HG03135 (cell line): ENCODE measurements around the gene CNDP2.

Source experiments
- ATAC-seq: cut with Tn5 transposase; IDR thresholded peaks from one replicate; pipeline ENCODE4 v1.9.1; 2021; ENCODE audit warnings: mild to moderate bottlenecking, moderate library complexity; ENCODE audit not compliant: unreplicated experiment

Gene CNDP2

DNA sequence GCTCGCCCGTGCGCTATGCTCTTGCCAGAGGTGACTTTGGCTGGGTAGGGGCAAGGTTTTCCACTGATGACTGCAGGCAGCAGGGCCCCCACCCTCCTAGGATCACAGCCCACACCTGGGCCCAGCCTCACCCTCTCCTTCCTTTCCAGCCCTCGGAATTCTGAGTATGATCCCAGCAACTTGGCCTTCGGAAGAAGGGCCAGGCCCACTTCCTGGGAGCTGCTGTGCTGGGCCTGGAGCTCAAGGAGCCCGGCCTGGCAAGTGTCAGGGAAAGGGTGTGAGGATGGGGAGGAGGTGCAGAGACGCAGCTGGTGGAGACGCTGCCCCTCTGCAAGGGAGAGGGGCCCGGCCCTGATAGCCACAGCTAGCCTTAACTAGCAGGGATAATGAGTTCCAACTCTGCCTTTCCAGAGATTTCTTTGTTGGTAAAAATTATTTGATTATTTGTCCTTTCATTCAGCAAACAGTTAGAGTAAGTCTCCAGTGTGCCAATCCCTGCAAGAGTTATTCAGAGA, 36.4 kb downstream of the CNDP2 start:
- ATAC-seq = no peak

DNA sequence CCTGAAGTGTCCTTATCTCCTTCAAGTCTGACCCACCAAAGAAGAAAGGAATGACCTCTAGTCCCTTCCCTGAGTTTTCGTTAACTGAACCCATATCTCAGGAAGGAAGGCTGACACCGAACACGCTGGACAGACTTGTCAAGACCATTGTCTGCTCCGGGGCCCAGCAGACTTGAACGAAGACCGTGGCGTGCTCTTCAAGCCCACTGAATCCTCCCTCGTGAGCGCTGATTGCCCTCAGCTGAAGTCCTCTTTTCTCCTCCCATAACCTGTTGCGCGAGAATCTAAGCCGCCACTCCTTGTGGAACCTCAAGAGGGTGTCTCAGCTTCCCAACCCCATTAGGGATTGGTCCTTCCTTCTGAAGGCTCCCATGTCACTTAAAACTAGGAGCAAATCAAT, 37.5 kb downstream of the CNDP2 start:
- no peak for ATAC-seq

DNA sequence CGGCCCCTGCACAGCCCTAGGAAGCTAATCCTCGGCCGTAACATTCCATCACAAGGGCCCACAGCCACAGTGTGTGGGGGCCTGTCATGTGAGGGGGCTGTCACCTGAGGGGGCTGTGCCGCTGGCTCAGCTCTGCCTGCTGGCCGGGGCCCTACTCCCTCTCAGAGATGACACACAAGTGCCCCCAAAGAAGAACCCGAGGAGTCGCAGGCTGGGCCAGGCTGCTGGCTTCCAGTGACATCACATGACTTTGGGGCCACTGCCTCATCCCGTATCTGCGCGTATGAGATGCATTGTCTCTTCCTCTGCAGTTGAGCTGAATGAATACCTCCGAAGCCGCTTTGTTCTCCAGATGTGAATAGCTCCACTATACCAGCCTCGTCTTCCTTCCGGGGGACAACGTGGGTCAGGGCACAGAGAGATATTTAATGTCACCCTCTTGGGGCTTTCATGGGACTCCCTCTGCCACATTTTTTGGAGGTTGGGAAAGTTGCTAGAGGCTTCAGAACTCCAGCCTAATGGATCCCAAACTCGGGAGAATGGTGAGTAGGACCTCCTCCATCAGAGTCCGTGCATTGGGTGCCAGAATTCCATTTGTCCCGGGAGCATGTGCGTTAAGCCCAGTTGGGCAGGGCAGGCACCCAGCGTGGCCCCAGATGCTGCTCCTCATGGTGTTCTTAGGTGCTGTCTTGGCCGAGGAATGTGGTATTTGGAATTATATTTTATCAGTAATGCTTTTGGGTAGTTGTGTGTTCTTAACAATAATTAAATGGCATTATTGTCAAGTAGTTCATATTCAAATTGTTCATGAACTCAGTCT, 38.2 kb downstream of the CNDP2 start, which contains the start of gene CNDP1:
Gene CNDP1 (plus strand): TSS at position 351 of the 820 bp plus-strand sequence. CDS start 168 bp downstream, at position 519.
- ATAC-seq = no peak

DNA sequence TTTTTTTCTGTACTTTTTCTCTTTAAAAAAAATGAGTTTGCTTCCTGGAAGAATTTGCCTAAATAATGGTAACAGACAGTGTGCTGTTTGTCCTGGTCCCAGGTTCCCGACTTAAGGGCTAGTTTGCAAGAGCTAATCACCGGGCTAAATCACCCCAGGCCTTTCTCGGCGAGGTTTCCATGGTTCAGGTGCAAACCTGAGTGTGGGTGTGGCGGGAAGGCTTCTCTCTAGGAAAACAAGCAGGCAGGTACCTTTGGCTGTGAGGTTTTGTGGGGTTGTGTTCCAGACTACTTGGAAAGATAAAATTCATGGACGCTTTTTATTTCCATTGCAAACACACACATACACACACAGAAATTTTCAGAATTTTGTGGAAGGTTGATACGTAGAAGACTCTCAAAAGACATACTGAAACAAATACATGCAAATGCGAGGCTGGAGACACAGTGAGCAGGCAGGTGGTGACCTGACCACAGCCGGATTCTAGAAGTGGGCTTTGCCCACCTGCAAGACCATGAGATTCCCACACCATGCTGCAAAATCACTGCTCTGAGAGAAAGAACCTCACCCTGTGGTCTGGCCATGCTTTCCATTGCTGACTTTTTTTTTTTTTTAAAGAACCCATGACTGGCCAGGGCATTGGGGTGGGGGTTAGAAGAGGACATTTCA, 39.0 kb downstream of the CNDP2 start:
- ATAC-seq = no peak

DNA sequence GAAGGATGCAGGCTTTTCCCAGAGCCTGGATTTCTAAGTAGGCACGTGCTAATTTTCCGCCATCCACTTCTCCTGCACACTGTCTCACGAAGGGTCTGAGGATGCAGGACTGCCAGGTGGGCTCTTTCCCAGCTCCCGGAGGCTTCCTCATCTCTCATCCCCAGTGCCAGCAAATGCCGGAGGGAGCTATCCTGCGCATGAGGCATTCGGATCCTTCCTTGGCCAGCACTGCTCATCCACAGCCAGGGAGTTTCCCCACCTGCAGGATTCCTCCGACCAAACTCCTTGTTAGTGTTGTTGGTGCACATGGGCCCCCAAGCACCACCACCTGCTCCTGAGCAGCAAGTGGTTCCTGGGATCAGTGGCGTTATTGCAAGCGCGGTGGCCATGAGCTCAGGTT, 43.1 kb downstream of the CNDP2 start:
- no peak for ATAC-seq

DNA sequence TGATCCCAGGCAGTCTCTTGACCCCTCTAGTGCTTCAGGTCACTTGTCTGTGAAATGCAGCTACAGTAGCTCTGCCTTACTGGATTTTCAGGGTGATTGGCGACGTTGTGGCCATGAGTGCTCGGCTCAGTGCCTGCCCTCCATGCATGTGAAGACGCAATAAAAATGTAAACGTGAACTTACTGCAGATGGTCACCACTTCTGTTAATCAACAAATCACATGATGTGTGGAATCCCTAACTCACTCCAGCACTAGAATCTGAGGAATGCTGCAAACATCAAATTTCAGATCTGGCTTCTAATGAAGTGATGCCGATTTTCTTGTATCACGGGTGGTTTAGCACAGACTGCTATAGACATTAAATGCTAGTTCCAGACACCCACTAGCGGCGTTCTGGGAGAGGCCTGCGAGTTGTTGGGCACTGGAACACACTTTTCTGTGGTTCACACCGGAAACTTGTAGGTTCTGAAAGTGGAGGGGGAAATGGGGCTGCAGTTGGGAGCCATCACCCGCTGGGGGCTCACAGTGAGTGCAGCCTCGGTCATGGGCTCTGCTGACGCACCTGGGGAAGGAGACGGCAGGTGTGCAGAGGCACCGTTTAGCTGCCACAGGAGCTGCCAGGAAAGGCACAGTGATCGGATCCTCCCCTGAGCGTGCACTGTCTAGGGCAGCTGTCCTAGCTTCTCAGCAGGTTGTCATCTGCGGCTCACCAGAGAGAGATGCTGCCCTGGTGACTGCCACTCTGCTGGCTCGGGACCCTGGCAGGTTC, 44.7 kb downstream of the CNDP2 start:
- no peak for ATAC-seq

DNA sequence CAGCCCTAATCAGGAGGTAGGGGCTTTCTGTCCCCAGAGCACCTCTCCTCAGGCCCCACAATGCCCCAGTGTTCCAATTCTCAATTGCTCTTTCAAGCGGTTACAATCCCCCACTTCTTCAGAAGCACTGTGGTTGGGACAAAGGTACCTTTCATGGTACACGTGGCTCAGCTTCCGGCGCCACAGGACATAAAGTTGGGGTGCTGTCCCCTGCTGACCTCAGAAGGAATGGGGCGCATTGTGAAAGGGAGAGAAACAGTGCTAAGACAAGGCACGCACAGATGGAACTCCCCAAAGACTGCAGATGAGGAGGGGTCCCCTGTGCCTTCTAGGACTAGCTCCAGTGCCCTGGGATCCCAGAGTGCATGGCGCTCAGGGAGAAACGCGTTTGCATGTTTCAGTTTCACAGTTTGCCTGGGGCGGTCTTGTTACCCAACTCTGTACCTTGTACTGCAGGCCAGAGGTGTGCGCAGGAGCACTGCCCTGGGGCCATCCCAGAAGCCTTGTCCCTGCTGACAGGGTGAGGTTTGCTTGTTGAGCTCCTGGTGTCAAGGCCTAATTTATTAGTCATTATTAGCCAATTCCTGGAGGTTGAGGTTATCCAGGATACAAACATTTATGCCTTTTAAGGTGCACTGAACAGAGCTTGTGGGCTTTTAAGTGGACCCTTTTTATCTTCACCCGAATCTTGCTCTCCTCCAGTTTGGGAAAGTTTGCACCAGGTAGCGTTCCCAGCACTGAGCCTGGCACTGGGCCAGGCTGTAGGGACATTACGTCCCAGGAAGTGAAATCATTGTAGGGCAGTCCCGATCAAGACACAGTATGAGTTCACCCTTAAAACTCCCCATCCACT, 45.8 kb downstream of the CNDP2 start:
- no peak for ATAC-seq

DNA sequence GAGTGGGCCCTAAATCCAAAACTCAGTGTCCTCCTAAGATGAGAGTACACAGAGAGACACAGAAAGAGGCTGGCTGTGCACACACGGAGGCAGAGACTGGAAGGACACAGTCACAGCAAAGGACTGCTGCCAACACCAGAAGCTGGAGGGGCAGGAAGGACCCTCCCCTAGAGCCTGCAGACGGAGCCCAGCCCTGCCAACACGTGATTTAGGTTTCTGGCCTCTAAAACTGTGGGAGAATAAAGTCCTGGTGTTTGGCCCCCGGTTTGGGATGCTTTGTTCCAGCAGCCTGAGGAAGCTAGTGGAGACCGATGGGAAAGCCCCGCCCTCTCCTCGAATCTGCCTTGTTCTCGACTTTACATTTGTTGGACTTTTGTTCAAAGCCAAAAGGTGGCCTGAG, 48.7 kb downstream of the CNDP2 start:
- ATAC-seq = no peak

DNA sequence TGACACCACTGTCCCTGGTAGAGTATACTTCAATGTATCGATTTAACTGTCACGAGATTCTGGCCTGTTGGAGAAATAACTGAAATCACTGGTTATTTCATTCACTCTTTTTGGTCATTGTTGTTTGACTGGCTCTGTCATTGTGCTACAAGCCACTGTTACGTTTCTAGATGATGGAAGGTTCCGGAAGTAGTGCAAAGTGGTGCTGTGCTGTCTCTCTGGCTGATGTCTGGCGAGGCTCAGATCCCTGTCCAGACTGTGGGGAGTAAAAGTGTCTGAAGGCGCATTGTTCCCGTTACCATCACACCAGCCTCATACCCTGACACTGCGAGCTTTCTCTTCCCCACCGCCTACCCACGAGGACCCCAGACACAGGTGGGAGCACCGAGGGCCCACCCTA, 49.8 kb downstream of the CNDP2 start:
- ATAC-seq = no peak

DNA sequence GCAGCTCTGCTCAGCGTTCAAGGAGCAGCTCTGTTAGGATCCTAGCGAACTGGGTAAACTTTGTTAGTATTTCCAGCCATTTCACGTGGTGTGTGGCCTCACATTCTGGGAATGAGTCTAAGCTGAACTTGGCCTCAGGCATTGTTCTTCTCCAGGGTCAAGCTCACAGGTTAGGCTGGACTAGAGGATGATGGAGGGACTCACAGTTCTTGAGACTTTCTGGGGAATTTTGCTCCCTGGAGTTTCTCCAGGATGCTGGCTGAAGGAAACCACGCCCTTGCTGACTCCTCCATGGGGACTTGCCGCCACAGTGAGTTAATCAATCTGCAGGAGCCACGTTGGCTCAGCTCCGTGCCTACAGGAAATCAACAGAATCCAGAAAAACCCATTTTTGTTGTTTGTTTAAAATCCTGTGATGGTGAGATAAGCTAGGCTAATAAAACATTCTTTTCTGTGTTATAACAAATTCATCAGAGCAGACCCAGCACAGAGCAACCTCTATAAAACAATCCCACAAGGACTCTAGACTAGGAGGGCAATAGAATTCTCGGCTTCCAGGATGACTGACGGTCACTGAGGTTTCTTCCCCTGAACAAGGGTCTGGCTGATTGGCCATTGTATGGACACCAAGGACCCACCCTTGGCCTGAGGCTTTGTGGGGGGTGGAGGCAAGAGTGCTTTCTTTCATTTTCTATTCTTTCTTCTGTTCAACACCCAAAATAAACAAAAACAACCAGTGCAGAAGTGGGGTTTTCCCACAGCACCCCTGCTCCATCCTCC, 50.8 kb downstream of the CNDP2 start:
- no peak for ATAC-seq

DNA sequence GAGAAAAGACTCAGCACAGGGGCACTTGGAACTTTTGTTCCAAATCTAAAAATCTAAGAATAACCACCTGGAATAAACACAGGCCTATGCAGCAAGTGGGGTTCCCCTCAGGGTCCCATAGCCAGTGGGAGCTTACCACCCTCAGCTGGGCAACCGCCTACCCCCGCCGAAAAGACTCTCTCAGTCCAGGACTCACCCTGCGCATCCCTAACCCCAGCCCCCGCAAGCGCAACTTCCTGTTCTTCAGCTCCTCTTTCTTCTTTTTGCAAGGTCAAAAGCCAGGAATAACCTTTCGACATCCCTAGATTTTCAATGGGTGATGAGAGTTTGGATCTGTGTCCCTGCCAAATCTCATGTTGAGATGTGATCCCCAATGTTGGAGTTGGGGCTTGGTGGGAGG, 51.7 kb downstream of the CNDP2 start:
- no peak for ATAC-seq

DNA sequence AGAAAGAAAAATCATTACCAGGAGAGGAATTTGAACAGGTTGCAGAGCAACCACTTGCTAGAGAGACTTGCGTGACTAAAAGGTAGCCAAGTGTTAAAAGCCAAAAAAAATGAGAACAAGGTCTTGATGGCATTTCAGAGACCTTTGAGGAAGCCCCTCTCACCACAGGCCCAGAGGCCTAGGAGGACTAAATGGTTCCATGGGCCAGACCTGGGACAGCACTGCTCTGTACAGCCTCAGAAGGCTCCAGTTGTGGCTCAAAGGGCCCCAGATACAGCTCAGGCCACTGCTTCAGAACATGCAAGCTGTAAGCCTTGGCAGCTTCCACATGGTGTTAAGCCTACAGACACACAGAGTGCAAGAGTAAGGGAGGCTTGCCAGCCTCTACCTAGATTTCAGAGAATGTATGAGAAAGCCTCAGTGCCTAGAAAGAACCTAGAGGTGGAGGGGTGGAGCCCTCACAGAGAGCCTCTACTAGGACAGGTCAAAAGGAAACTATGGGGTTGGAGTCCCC, 53.5 kb downstream of the CNDP2 start:
- ATAC-seq = no peak

DNA sequence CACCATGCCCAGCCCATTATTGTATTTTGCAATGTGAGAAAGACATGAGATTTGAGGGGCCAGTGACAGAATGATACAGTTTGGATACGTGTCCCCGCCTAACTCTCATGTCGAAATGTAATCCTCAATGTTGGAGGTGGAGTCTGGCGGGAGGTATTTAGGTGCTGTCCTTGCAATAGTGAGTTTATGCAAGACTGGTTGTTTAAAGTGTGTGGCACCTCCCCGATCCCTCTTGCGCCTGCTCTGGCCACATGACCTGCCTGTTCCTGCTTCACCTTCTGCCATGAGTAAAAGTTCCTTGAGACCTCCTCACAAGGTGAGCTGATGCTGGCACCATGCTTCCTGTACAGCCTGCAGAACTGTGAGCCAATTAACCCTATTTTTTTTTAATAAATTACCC, 54.7 kb downstream of the CNDP2 start:
- no peak for ATAC-seq

DNA sequence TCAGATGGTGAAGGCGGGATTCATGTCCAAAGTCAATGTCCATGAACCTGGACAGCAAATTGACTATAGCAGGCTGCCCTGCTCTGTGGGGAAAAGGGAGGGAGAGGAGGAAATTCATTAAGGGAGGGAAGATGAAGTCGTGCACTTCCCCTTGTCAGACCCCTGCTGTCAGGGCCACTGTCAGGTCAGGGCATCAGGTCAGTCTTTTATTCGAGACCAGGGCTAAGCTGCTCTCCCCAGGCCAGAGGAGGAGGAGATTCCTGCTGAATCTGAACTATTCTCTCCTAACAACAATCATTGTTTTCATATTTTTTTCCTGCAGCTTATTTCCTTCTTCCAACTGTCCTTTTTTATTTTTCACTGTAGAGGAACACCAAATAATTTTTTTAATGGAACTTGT, 55.3 kb downstream of the CNDP2 start:
- no peak for ATAC-seq

DNA sequence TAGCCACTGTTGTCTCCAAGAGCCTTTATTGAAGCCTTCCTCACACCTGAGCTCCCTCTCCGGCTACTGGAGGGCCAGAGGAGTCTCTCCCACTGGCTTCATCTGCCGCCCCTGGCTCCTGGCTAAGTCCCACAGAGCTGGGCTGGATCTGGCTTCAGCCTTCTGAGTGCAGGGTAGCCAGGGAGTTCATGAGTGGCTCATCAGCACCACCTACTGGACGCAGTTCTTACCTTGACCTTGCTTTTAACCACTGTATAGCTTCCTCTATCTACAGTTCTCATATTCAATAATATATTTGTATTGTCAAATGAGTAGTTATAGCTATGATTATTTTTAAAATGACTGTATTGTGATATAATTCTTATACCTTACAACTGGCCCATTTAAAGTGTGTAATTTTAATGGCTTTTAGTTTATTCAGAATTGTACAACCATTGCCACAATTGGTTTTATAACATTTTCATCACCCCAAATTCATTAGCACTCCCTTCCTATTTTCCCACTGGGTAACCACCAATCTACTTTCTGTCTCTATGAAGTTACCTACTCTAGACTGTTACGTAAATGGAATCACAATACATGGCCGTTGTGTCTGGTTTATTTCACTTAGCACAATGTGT, 55.9 kb downstream of the CNDP2 start:
- peak; percentile 97 for ATAC-seq

DNA sequence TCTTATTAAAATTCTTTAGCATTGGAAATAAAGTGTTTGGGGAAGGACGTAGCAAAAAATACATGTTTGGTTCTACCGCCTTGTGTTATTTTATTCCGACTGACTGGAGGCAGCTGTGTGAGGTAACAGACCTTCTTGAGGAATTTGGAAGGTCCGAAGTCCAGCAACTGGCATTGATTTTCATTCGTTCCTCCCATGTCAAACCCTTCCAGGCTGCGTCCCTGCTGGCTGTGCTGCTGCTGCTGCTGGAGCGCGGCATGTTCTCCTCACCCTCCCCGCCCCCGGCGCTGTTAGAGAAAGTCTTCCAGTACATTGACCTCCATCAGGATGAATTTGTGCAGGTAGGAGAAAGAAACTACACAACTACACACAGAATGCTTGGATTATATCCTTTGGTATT, 60.0 kb downstream of the CNDP2 start:
- ATAC-seq = no peak

DNA sequence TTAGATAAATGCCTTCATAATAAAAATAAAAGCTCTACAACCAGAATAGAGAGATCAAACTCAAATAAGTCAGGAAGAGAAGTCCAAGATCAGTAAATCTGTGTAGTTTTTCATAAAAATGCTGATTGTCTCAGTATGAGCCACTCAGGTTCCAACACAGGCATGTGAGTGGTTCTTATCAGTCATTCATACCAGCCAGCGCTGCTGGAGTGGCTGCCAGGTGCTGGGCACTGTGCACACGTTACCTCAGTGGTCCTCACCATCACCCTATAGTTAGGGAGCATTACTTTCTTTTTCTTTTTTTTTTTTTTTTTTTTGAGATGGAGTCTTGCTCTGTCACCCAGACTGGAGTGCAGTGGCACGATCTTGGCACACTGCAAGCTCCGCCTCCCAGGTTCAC, 61.9 kb downstream of the CNDP2 start:
- ATAC-seq = no peak

DNA sequence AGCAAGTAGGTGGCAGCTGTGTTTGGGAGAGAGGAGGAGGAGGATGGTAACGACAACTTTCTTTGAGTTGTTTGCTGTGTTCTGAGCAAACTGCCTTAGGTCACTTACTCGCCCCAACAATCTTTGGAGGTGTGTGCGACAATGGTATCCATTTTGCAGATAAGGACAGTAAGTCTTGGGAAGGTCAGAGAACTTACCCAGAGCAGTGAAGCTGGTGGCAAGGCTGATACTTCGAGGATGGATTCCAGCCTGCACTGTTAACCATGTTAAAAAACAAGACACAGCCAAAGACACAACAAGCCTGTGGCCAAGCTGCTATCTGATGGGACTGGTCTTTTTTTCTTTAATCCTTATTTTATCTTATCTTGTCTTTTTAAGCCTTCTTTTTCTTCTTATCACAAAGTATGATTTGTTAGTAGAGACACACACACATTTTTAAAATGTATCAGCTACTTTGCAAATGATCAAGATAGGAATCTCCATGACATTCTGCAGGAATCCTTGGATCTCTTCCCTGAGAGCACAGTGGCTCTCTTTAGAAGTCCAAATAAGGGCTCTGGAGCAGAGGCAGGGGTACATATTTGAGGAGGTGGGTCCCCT, 66.1 kb downstream of the CNDP2 start:
- ATAC-seq = no peak

DNA sequence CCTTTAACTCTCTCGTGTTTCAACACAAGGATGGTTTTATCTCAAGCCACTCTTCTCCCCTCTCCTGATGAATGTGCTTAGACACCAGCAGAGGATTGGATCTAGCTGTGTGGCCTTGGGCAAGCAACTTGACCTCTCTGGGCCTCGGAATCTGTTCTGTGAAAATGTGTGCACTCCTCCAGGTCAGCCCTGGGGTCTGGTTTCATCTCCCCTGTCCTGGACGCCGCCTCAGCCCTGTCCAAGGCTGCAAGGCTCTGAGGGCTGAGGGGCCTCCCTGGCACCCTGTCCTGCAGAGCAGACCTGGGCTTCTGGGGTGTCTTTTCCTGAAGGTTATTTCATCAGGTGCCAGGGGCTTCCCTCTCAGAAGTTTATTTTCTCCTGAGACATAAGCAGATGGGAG, 66.6 kb downstream of the CNDP2 start:
- no peak for ATAC-seq
